Astrocyte (in vitro differentiated cells and primary cell): ENCODE measurements around the gene NGDN. TPM values are rescaled to one million over a fixed set of nuclear protein-coding genes. Genes with fewer than 3 reads are reported as not detected.
"Not testable (repeated sequence)": the region's sequence is repeated elsewhere in the genome, so short reads cannot be mapped to it uniquely, and the experiment has no call there.

Experiments used
- DNase-seq: peaks from one replicate; pipeline ENCODE4 v3.0.0-alpha.2; 2010; ENCODE audit warnings: low read depth
- FAIRE-seq: peaks from 2 replicates; lab custom pipeline; 2011; peaks lifted over from hg19 to GRCh38; lab: Jason Lieb, UNC
- H2AFZ ChIP-seq: 2 replicates; pipeline ENCODE4 v1.6.0; 2012; ENCODE audit warnings: low read depth, low read length, inconsistent platforms
- H3K27ac ChIP-seq: 2 replicates; pipeline ENCODE4 v1.5.1; 2011; ENCODE audit warnings: low read depth, low read length, inconsistent platforms
- H3K27me3 ChIP-seq: 2 replicates; pipeline ENCODE4 v1.6.0; 2011; ENCODE audit warnings: low read length, inconsistent platforms; ENCODE audit not compliant: insufficient read depth
- H3K36me3 ChIP-seq: 2 replicates; pipeline ENCODE4 v1.5.1; 2011; ENCODE audit warnings: low read length, inconsistent platforms; ENCODE audit not compliant: insufficient read depth
- H3K4me1 ChIP-seq: 2 replicates; pipeline ENCODE4 v1.5.1; 2011; ENCODE audit warnings: low read length, inconsistent platforms; ENCODE audit not compliant: insufficient read depth
- H3K4me2 ChIP-seq: 2 replicates; pipeline ENCODE4 v1.6.0; 2012; ENCODE audit warnings: low read length, inconsistent platforms
- H3K4me3 ChIP-seq: 2 replicates; pipeline ENCODE4 v1.5.1; 2011; ENCODE audit warnings: low read depth, mild to moderate bottlenecking, low read length, inconsistent platforms; ENCODE audit not compliant: insufficient read depth
- H3K79me2 ChIP-seq: 2 replicates; pipeline ENCODE4 v1.6.0; 2012; ENCODE audit warnings: mild to moderate bottlenecking, low read length, inconsistent platforms; ENCODE audit not compliant: insufficient read depth
- H3K9ac ChIP-seq: 2 replicates; pipeline ENCODE4 v1.6.0; 2012; ENCODE audit warnings: mild to moderate bottlenecking, low read length, inconsistent platforms
- H3K9me3 ChIP-seq: 2 replicates; pipeline ENCODE4 v1.5.1; 2012; ENCODE audit warnings: low read depth, mild to moderate bottlenecking, low read length, inconsistent platforms; ENCODE audit not compliant: insufficient read depth
- H4K20me1 ChIP-seq: 2 replicates; pipeline ENCODE4 v1.6.0; 2012; ENCODE audit warnings: low read length, inconsistent platforms; ENCODE audit not compliant: insufficient read depth
- H3K27ac Mint-ChIP-seq: one replicate; pipeline ENCODE4 v1.8.0; 2021; ENCODE audit warnings: mild to moderate bottlenecking, mixed read lengths; ENCODE audit not compliant: unreplicated experiment
- H3K27me3 Mint-ChIP-seq: one replicate; pipeline ENCODE4 v1.8.0; 2021; ENCODE audit warnings: low read depth, mixed read lengths; ENCODE audit not compliant: unreplicated experiment
- H3K36me3 Mint-ChIP-seq: one replicate; pipeline ENCODE4 v1.8.0; 2021; ENCODE audit warnings: low read depth, mixed read lengths; ENCODE audit not compliant: unreplicated experiment
- H3K4me1 Mint-ChIP-seq: one replicate; pipeline ENCODE4 v1.8.0; 2021; ENCODE audit warnings: low read depth, mixed read lengths; ENCODE audit not compliant: unreplicated experiment
- H3K4me3 Mint-ChIP-seq: one replicate; pipeline ENCODE4 v1.8.0; 2021; ENCODE audit warnings: mild to moderate bottlenecking, moderate library complexity, mixed read lengths; ENCODE audit not compliant: unreplicated experiment
- H3K9me3 Mint-ChIP-seq: one replicate; pipeline ENCODE4 v1.8.0; 2021; ENCODE audit warnings: mild to moderate bottlenecking, mixed read lengths; ENCODE audit not compliant: unreplicated experiment
- EZH2 ChIP-seq: IDR thresholded peaks from 2 replicates; pipeline ENCODE4 v1.6.1; 2012; ENCODE audit warnings: mild to moderate bottlenecking, low read length, inconsistent platforms; ENCODE audit not compliant: insufficient read depth
- total RNA-seq: library from RNA; stranded (reverse); gene quantifications from 2 replicates; pipeline ENCODE4 v1.2.1, GENCODE V29; 2021
- TF ChIP-seq, protein P1 (sequence below): IDR thresholded peaks from 2 replicates; pipeline ENCODE4 v1.5.1; 2011; ENCODE audit warnings: low read depth, mild to moderate bottlenecking, inconsistent platforms, low read length, moderate library complexity; ENCODE audit not compliant: insufficient read depth

NGDN gene
- total RNA-seq, 1 donor from 2014 or later = 28.6 TPM

DNA sequence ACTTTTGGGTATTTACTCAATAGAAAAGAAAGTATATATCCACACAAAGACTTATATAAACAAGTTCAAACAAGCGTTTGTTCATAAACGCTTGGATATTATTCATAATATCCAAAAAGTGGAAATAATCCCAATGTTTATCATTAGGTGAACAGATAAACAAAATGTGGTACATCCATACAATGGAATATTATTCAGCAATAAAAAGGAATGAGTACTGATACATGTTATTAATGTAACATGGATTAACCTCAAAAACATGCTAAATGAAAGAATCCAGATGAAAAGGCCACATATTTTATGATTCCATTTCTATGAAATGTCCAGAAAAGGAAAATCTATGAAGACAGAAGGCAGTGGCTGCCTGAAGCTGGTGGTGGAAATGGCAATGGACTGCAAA, 17.3 kb upstream of the NGDN start:
- DNase-seq (no peak), FAIRE-seq (no peak)
- Mint-ChIP-seq H3K4me1 (peaks cover 3% of the 10 kb centered on the region), H3K36me3 (no peaks in the 10 kb centered on the region), H3K4me3 (no peak overlapping the region), H3K9me3 (no peaks in the 10 kb centered on the region), H3K27ac (no peak overlapping the region), H3K27me3 (peaks cover 9% of the 10 kb centered on the region)
- Histone ChIP-seq H3K36me3 (no peaks in the 10 kb centered on the region), H3K4me3 (no peak overlapping the region), H3K27ac (no peak overlapping the region), H3K9ac (no peak overlapping the region), H3K79me2 (no peaks in the 10 kb centered on the region), H4K20me1 (no peaks in the 10 kb centered on the region), H3K9me3 (no peaks in the 10 kb centered on the region), H3K4me1 (no peaks in the 10 kb centered on the region), H2AFZ (no peak overlapping the region), H3K27me3 (peaks cover 2% of the 10 kb centered on the region), H3K4me2 (no peak overlapping the region)
- TF ChIP-seq EZH2 = no peak
- TF ChIP-seq, protein P1, sequence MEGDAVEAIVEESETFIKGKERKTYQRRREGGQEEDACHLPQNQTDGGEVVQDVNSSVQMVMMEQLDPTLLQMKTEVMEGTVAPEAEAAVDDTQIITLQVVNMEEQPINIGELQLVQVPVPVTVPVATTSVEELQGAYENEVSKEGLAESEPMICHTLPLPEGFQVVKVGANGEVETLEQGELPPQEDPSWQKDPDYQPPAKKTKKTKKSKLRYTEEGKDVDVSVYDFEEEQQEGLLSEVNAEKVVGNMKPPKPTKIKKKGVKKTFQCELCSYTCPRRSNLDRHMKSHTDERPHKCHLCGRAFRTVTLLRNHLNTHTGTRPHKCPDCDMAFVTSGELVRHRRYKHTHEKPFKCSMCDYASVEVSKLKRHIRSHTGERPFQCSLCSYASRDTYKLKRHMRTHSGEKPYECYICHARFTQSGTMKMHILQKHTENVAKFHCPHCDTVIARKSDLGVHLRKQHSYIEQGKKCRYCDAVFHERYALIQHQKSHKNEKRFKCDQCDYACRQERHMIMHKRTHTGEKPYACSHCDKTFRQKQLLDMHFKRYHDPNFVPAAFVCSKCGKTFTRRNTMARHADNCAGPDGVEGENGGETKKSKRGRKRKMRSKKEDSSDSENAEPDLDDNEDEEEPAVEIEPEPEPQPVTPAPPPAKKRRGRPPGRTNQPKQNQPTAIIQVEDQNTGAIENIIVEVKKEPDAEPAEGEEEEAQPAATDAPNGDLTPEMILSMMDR = no peak

DNA sequence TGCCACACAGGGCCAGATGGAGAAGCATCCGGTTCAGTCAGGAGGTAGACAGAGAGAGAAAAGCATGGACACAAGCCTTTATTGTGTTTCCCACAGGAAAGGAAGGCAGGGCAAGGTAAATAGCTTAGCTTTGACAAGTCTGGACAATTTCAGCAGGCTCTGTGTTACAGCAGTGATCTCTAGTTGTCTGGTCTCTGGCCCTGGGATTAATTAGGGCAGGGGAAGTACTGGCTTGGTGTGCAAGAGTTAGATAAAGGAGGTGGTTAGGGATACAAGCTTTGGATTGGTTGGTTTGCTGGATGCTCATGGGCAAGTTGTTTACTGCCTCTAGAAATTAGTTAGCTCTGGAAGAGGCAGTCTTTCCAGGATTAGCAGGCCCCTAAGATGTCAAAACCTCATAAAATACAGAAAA, 15.1 kb upstream of the NGDN start:
- Mint-ChIP-seq H3K4me3 (no peak overlapping the region), H3K4me1 (peaks cover 3% of the 10 kb centered on the region), H3K27me3 (no peaks in the 10 kb centered on the region), H3K36me3 (no peaks in the 10 kb centered on the region), H3K9me3 (no peaks in the 10 kb centered on the region), H3K27ac (no peak overlapping the region)
- FAIRE-seq (no peak), DNase-seq (no peak)
- peaks cover 2% of the 10 kb centered on the region for H3K27me3 ChIP-seq
- H3K4me2 ChIP-seq = no peak overlapping the region
- no peak overlapping the region for H3K27ac ChIP-seq
- H3K79me2 ChIP-seq = no peaks in the 10 kb centered on the region
- no peak for TF ChIP-seq EZH2
- TF ChIP-seq, protein P1 = no peak
- no peaks in the 10 kb centered on the region for H3K4me1 ChIP-seq
- H2AFZ ChIP-seq = no peak overlapping the region
- no peaks in the 10 kb centered on the region for H4K20me1 ChIP-seq
- H3K36me3 ChIP-seq = no peaks in the 10 kb centered on the region
- H3K9ac ChIP-seq = no peak overlapping the region
- no peak overlapping the region for H3K4me3 ChIP-seq
- H3K9me3 ChIP-seq = no peaks in the 10 kb centered on the region

DNA sequence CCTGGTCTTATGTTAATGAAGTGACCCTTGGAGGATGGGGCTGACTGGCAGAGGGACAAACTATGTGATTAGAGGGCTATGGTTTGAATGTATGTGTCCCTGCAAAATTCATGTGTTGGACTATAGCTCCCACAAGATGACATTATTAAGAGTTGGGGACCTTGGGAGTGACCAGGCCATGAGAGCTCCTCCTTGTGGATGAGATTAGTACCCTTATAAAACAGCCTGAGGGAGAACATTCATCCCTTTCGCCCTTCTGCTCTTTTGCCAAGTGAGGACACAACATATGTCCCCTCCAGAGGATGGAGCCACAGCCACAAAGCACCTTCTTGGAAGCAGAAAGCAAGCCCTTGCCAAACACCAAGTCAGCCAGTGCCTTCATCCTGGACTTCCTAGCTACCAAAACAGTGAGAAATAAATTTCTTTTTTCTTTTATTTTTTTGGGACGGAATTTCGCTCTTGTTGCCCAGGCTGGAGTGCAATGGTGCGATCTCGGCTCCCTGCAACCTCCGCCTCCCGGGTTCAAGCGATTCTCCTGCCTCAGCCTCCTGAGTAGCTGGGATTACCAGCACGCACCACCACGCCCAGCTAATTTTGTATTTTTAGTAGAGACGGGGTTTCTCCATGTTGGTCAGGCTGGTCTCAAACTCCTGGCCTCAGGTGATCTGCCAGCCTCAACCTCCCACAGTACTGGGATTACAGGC, 12.5 kb upstream of the NGDN start:
- not testable (repeated sequence) for H3K4me2 ChIP-seq, DNase-seq, H3K36me3 Mint-ChIP-seq, H3K27ac Mint-ChIP-seq, H3K4me1 ChIP-seq, FAIRE-seq, H3K4me3 Mint-ChIP-seq, H3K4me3 ChIP-seq, H3K4me1 Mint-ChIP-seq, H3K27me3 ChIP-seq, H3K27me3 Mint-ChIP-seq, H3K27ac ChIP-seq, H3K9me3 ChIP-seq, H3K79me2 ChIP-seq, H2AFZ ChIP-seq, H3K9me3 Mint-ChIP-seq, H3K36me3 ChIP-seq, H3K9ac ChIP-seq, H4K20me1 ChIP-seq
- TF ChIP-seq, protein P1 = peak; percentile 16
